Breast epithelium (tissue), 4 donors: Measurements from ENCODE around the gene DPEP1. TPM values are rescaled to one million over a fixed set of nuclear protein-coding genes. Genes with fewer than 3 reads are reported as not detected.
A peak's percentile ranks its signal among the peaks of the same experiment; 100 is the strongest.
"Not testable (repeated sequence)": the region's sequence is repeated elsewhere in the genome, so short reads cannot be mapped to it uniquely, and the experiment has no call there.

ENCODE experiments used
- DNase-seq, 2 donors: peaks; one replicate each; pipeline ENCODE4 v3.0.0-alpha.2; 2019; ENCODE audit warnings: low spot score in 2 of 2
- H3K27ac ChIP-seq, 2 donors: fragments of 200-600 bp; sonication (generic) in 1 of 2; one replicate each; pipeline ENCODE4 v1.5.1; 2016 to 2019; ENCODE audit warnings: mild to moderate bottlenecking in 1 of 2
- H3K27me3 ChIP-seq, 2 donors: fragments of 200-600 bp; sonication (generic) in 1 of 2; one replicate each; pipeline versions ENCODE4 v1.5.1 to v1.6.0; 2017 to 2019; ENCODE audit warnings: control low read depth in 1 of 2, mild to moderate bottlenecking in 1 of 2
- H3K36me3 ChIP-seq: fragments of 200-600 bp; one replicate; pipeline ENCODE4 v1.5.1; 2019
- H3K4me1 ChIP-seq, 2 donors: fragments of 200-600 bp; sonication (generic); one replicate each; pipeline ENCODE4 v1.5.1; 2016 to 2019; ENCODE audit warnings: control low read depth in 1 of 2
- H3K4me3 ChIP-seq, 3 donors: fragments of 200-600 bp; sonication (generic); 1 replicate in 2 of 3; 2 replicates in 1 of 3; pipeline ENCODE4 v1.5.1; 2016 to 2019; ENCODE audit warnings: mild to moderate bottlenecking in 3 of 3, moderate library complexity in 2 of 3
- H3K9me3 ChIP-seq, 2 donors: fragments of 200-600 bp; sonication (generic) in 1 of 2; one replicate each; pipeline ENCODE4 v1.5.1; 2016 to 2019; ENCODE audit warnings: control low read depth in 1 of 2
- CTCF ChIP-seq, 3 donors: fragments of 450-650 bp; IDR thresholded peaks; one replicate each; pipeline ENCODE4 v1.5.1; 2016 to 2017; ENCODE audit warnings: antibody characterized with exemption in 3 of 3, mild to moderate bottlenecking in 3 of 3, moderate library complexity in 3 of 3
- POLR2A ChIP-seq: fragments of 450-650 bp; IDR thresholded peaks from one replicate; pipeline ENCODE4 v1.6.1; 2016; ENCODE audit warnings: antibody characterized with exemption, mild to moderate bottlenecking, moderate library complexity
- POLR2AphosphoS5 ChIP-seq, 3 donors: sonication (generic); formaldehyde crosslinking; IDR thresholded peaks; one replicate each; pipeline ENCODE4 v1.6.1; 2017; ENCODE audit warnings: antibody characterized with exemption in 3 of 3
- intact Hi-C: fragments of 100-400 bp; cut with DNase I; formaldehyde crosslinking; loops from one replicate; pipeline ENCODE4 v1.15.1; 2023; ENCODE audit warnings: low total_unique reads
- total RNA-seq, 3 donors: library from RNA; depleted of rRNA; stranded (reverse); fragments of >200 nt; gene quantifications; one replicate each; pipeline ENCODE4 v1.1.0, GENCODE V29; 2016

The DPEP1 gene
- total RNA-seq, 3 donors from 2014 or later, result 0.59 to 0.98 (median 0.80) TPM

- intact Hi-C loops, result no loop called here
- no peak overlapping the region for H3K4me3 ChIP-seq
- TF ChIP-seq POLR2A, result no peak
- TF ChIP-seq POLR2AphosphoS5 (IDR thresholded peaks at IDR 0.05), result no peak
- no peak for TF ChIP-seq CTCF (IDR thresholded peaks at IDR 0.05)
- no peaks in the 10 kb centered on the region for H3K4me1 ChIP-seq
- H3K27me3 ChIP-seq, result no peaks in the 10 kb centered on the region
- H3K27ac ChIP-seq, result no peak overlapping the region
- H3K9me3 ChIP-seq, result no peaks in the 10 kb centered on the region
- no peak for DNase-seq
- no peaks in the 10 kb centered on the region for H3K36me3 ChIP-seq
Observed at GRCh38 chr16:89583895-89584644, 29.4 kb upstream of the DPEP1 start.

- H3K4me3 ChIP-seq, result no peak overlapping the region
- H3K27ac ChIP-seq, result peak overlapping the region; percentile 19 to 50
- H3K27me3 ChIP-seq, result no peaks in the 10 kb centered on the region
- H3K9me3 ChIP-seq, result no peaks in the 10 kb centered on the region
- intact Hi-C loops, result no loop called here
- DNase-seq, result no peak
- H3K4me1 ChIP-seq, result no peaks in the 10 kb centered on the region
- TF ChIP-seq POLR2A (no peak), CTCF (IDR thresholded peaks at IDR 0.05) (no peak), POLR2AphosphoS5 (IDR thresholded peaks at IDR 0.05) (no peak)
- no peaks in the 10 kb centered on the region for H3K36me3 ChIP-seq
Observed at GRCh38 chr16:89584768-89585549, 28.5 kb upstream of the DPEP1 start.

GRCh38 chr16:89586218-89586617 is 27.2 kb upstream of the DPEP1 start:
- no peak for DNase-seq
- TF ChIP-seq CTCF (IDR thresholded peaks at IDR 0.05) (no peak), POLR2AphosphoS5 (IDR thresholded peaks at IDR 0.05) (no peak), POLR2A (no peak)
- Histone ChIP-seq H3K4me1 (no peaks in the 10 kb centered on the region), H3K27me3 (no peaks in the 10 kb centered on the region), H3K27ac (peak overlapping the region in 1 of 2 donors; percentile 10), H3K36me3 (no peaks in the 10 kb centered on the region), H3K4me3 (no peak overlapping the region), H3K9me3 (no peaks in the 10 kb centered on the region)
- intact Hi-C loops, result no loop called here

- no peaks in the 10 kb centered on the region for H3K9me3 ChIP-seq
- no peak for TF ChIP-seq POLR2AphosphoS5 (IDR thresholded peaks at IDR 0.05)
- no peaks in the 10 kb centered on the region for H3K4me1 ChIP-seq
- no peak for DNase-seq
- no peaks in the 10 kb centered on the region for H3K27me3 ChIP-seq
- no peaks in the 10 kb centered on the region for H3K36me3 ChIP-seq
- H3K4me3 ChIP-seq, result no peak overlapping the region
- intact Hi-C loops, result no loop called here
- H3K27ac ChIP-seq, result no peak overlapping the region
Observed at GRCh38 chr16:89586853-89587252, 26.6 kb upstream of the DPEP1 start.

DNA sequence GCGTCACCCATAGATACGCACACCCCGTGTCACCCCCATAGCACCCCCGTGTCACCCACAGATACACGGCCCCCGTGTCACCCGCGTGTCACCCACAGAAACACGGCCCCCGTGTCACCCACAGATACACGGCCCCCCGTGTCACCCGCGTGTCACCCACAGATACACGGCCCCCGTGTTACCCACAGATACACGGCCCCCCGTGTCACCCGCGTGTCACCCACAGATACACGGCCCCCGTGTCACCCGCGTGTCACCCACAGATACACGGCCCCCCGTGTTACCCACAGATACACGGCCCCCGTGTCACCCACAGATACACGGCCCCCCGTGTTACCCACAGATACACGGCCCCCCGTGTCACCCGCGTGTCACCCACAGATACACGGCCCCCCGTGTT is 25.8 kb upstream of the DPEP1 start:
- intact Hi-C loops, result not testable (repeated sequence)

GRCh38 chr16:89588413-89589109 is 24.9 kb upstream of the DPEP1 start:
- no peak for DNase-seq

More for the DNA sequence above, 25.8 kb upstream of the DPEP1 start:
- H3K4me1 ChIP-seq, H3K9me3 ChIP-seq, H3K27me3 ChIP-seq, DNase-seq, H3K4me3 ChIP-seq, H3K36me3 ChIP-seq, H3K27ac ChIP-seq: not testable (repeated sequence)

More at GRCh38 chr16:89588413-89589109, 24.9 kb upstream of the DPEP1 start:
- intact Hi-C loops, result no loop called here
- Histone ChIP-seq H3K4me3 (no peak overlapping the region), H3K9me3 (no peaks in the 10 kb centered on the region), H3K36me3 (no peaks in the 10 kb centered on the region), H3K4me1 (no peaks in the 10 kb centered on the region), H3K27ac (no peak overlapping the region), H3K27me3 (no peaks in the 10 kb centered on the region)
- no peak for TF ChIP-seq POLR2A
- no peak for TF ChIP-seq POLR2AphosphoS5 (IDR thresholded peaks at IDR 0.05)
- TF ChIP-seq CTCF (IDR thresholded peaks at IDR 0.05), result no peak
